DMS53 treated with DMSO at 0.1 percent for 48 hours (cell line): ENCODE data around the gene PIAS3.
"Not testable (repeated sequence)": the region's sequence is repeated elsewhere in the genome, so short reads cannot be mapped to it uniquely, and the experiment has no call there.

Experiments
- DNase-seq: peaks from one replicate; lab custom pipeline; 2025; ENCODE audit not compliant: unreplicated experiment; lab: John Stamatoyannopoulos, UW

PIAS3 gene

GRCh38 chr1:145877923-145878486 lies 19.1 kb upstream of the PIAS3 start:
- DNase-seq: no peak

GRCh38 chr1:145874646-145875045 lies 15.8 kb upstream of the PIAS3 start:
- no peak for DNase-seq

- DNase-seq: no peak
Observed at GRCh38 chr1:145871994-145872924, 13.4 kb upstream of the PIAS3 start.

GRCh38 chr1:145868232-145868631 lies 9.4 kb upstream of the PIAS3 start:
- DNase-seq: no peak

- no peak for DNase-seq
Observed at GRCh38 chr1:145863282-145864018, 4.6 kb upstream of the PIAS3 start.

GRCh38 chr1:145859491-145860023 lies 676 bp upstream of the PIAS3 start:
- DNase-seq: peak; percentile 68

- peak; percentile 17 for DNase-seq
Observed at GRCh38 chr1:145858238-145858900, 512 bp downstream of the PIAS3 start.

GRCh38 chr1:145857170-145857569 lies 1.7 kb downstream of the PIAS3 start:
- DNase-seq: no peak

- DNase-seq: no peak
Observed at GRCh38 chr1:145855426-145855948, 3.4 kb downstream of the PIAS3 start.

GRCh38 chr1:145849356-145850160 lies 9.3 kb downstream of the PIAS3 start:
- no peak for DNase-seq

GRCh38 chr1:145847827-145848226 lies 11.1 kb downstream of the PIAS3 start:
- no peak for DNase-seq

- DNase-seq: no peak
Observed at GRCh38 chr1:145846201-145846612, 12.7 kb downstream of the PIAS3 start.

- DNase-seq: peak; percentile 48
Observed at GRCh38 chr1:145845514-145846161, 13.2 kb downstream of the PIAS3 start, which contains the start of gene NUDT17. NUDT17 (plus strand) TSS chr1:145845630; CDS start chr1:145845641, 11 bp downstream.

- DNase-seq: peak; percentile 30
Observed at GRCh38 chr1:145845144-145845513, 13.8 kb downstream of the PIAS3 start.

GRCh38 chr1:145843031-145843430 lies 15.8 kb downstream of the PIAS3 start:
- DNase-seq: no peak

GRCh38 chr1:145837656-145838055 lies 21.2 kb downstream of the PIAS3 start:
- no peak for DNase-seq

GRCh38 chr1:145830810-145831209 lies 28.1 kb downstream of the PIAS3 start:
- DNase-seq: not testable (repeated sequence)

GRCh38 chr1:145828367-145829026 lies 30.4 kb downstream of the PIAS3 start:
- no peak for DNase-seq

GRCh38 chr1:145827966-145828365 lies 30.9 kb downstream of the PIAS3 start:
- DNase-seq: no peak
